ENCODE data around the gene ATXN7. TPM values are rescaled to one million over a fixed set of nuclear protein-coding genes. Genes with fewer than 3 reads are reported as not detected.

Gene ATXN7
- polyA plus RNA-seq, 1 experiment, result 15.0 TPM

GRCh38 chr3:64008487-64009351, 145.1 kb downstream of the ATXN7 start:
- H3K36me3 ChIP-seq (ENCODE audit: control insufficient read depth, insufficient read depth, low read length), result peaks cover 28% of the 10 kb centered on the region
- CTCF ChIA-PET, result interaction anchor here (0.7 to 1.8 kb wide), 8 partner anchors 10 to 659 kb away, joined by 3 to 9 read pairs (median 3); partner anchors contain the start of gene PSMD6
- no peak for DNase-seq (ENCODE audit: low read depth)
- POLR2A ChIA-PET, result no interaction called here
- no peak overlapping the region for H3K4me3 ChIP-seq (ENCODE audit: low read depth, low read length)
- TF ChIP-seq CTCF (IDR thresholded peaks at IDR 0.05; ENCODE audit: insufficient read depth, low read depth, low read length), result no peak
- H3K27me3 ChIP-seq (ENCODE audit: control insufficient read depth, insufficient read depth, low read length), result no peaks in the 10 kb centered on the region

GRCh38 chr3:64009528-64009927, 145.9 kb downstream of the ATXN7 start:
- ChIA-PET CTCF (interaction anchor here (0.6 to 1.7 kb wide), 4 partner anchors 8 to 27 kb away, joined by 3 to 10 read pairs (median 6); partner anchors contain the start of gene PSMD6), POLR2A (no interaction called here)
- no peak for TF ChIP-seq CTCF (IDR thresholded peaks at IDR 0.05; ENCODE audit: insufficient read depth, low read depth, low read length)
- H3K36me3 ChIP-seq (ENCODE audit: control insufficient read depth, insufficient read depth, low read length), result peaks cover 30% of the 10 kb centered on the region
- no peak overlapping the region for H3K4me3 ChIP-seq (ENCODE audit: low read depth, low read length)
- H3K27me3 ChIP-seq (ENCODE audit: control insufficient read depth, insufficient read depth, low read length), result no peaks in the 10 kb centered on the region
- DNase-seq (ENCODE audit: low read depth), result no peak

GRCh38 chr3:64010199-64010598, 146.5 kb downstream of the ATXN7 start:
- CTCF ChIA-PET, result interaction anchor here (0.6 to 1.7 kb wide), 6 partner anchors 8 to 48 kb away, joined by 3 to 10 read pairs (median 4); partner anchors contain the start of gene PSMD6

GRCh38 chr3:64011685-64012084, 148.0 kb downstream of the ATXN7 start:
- ChIA-PET POLR2A (no interaction called here), CTCF (interaction anchor here (0.7 to 1.1 kb wide), 2 partner anchors 12 to 28 kb away, joined by 3 to 4 read pairs; partner anchors contain the start of gene PSMD6)
- Histone ChIP-seq H3K36me3 (ENCODE audit: control insufficient read depth, insufficient read depth, low read length) (peaks cover 25% of the 10 kb centered on the region), H3K4me3 (ENCODE audit: low read depth, low read length) (no peak overlapping the region), H3K27me3 (ENCODE audit: control insufficient read depth, insufficient read depth, low read length) (no peaks in the 10 kb centered on the region)
- DNase-seq (ENCODE audit: low read depth), result peak; percentile 24
- no peak for TF ChIP-seq CTCF (IDR thresholded peaks at IDR 0.05; ENCODE audit: insufficient read depth, low read depth, low read length)

More at GRCh38 chr3:64010199-64010598, 146.5 kb downstream of the ATXN7 start:
- H3K36me3 ChIP-seq (ENCODE audit: control insufficient read depth, insufficient read depth, low read length), result peaks cover 32% of the 10 kb centered on the region
- H3K4me3 ChIP-seq (ENCODE audit: low read depth, low read length), result no peak overlapping the region
- TF ChIP-seq CTCF (IDR thresholded peaks at IDR 0.05; ENCODE audit: insufficient read depth, low read depth, low read length), result no peak
- DNase-seq (ENCODE audit: low read depth), result no peak
- POLR2A ChIA-PET, result no interaction called here
- no peaks in the 10 kb centered on the region for H3K27me3 ChIP-seq (ENCODE audit: control insufficient read depth, insufficient read depth, low read length)

- POLR2A ChIA-PET, result no interaction called here
Observed at GRCh38 chr3:64016941-64017620, 153.4 kb downstream of the ATXN7 start.

More at GRCh38 chr3:64016941-64017620, 153.4 kb downstream of the ATXN7 start:
- no peak overlapping the region for H3K4me3 ChIP-seq (ENCODE audit: low read depth, low read length)
- no peaks in the 10 kb centered on the region for H3K27me3 ChIP-seq (ENCODE audit: control insufficient read depth, insufficient read depth, low read length)
- no peak for DNase-seq (ENCODE audit: low read depth)
- H3K36me3 ChIP-seq (ENCODE audit: control insufficient read depth, insufficient read depth, low read length), result peaks cover 19% of the 10 kb centered on the region
- CTCF ChIA-PET, result interaction anchor here (0.7 to 1.3 kb wide), 3 partner anchors 7 to 467 kb away, joined by 3 to 4 read pairs (median 3); no protein-coding TSS in a partner anchor
- TF ChIP-seq CTCF (IDR thresholded peaks at IDR 0.05; ENCODE audit: insufficient read depth, low read depth, low read length), result no peak

Measured in BJ (cell line).